Activated CD4-positive, alpha-beta T cell treated with anti-CD3 and anti-CD28 coated beads, Interleukin-2, amount 50 U/mL, for 24 hours (primary cell): ENCODE measurements around the gene TGFBR3.

Experiments used
- DNase-seq, 2 donors: peaks; one replicate each; pipeline ENCODE4 v3.0.0-alpha.2; 2020; ENCODE audit warnings: low read depth in 1 of 2, low spot score in 1 of 2

TGFBR3 gene

DNA sequence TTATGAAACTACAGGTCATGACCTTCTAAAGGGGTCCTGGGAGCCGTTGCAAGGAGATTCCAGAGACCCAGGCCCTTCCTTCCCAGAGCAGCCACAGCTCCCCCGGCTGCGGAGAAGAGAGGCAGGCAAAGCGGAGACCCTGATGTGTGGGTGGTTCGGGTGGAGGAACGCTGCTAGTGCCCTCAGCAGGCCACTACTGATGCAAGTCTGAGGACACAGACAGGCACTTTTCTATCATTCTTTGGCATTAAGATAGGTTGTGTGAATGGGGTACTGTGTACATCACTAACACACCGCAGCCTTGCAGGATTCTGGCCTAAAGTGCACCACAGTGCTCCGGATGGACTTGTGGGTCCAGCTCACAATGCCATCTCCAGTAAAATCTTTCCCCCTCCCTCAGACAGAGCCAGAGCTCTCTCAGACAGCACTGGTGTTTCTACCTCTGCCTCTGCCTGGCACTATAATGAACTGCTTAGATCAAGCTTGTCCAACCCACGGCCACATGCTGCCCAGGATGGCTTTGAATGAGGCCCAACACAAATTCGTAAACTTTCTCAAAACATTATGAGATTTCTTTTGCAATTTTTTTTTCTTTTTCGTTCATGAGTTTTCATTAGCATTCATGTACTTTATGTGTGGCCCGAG is 121.4 kb downstream of the TGFBR3 start:
- DNase-seq, result no peak

GRCh38 chr1:91763252-91763651 is 122.7 kb downstream of the TGFBR3 start:
- DNase-seq, result no peak

- DNase-seq, result no peak
These were observed 124.6 kb downstream of the TGFBR3 start for GRCh38 chr1:91761295-91761721.

GRCh38 chr1:91760512-91760911 is 125.4 kb downstream of the TGFBR3 start:
- no peak for DNase-seq

DNA sequence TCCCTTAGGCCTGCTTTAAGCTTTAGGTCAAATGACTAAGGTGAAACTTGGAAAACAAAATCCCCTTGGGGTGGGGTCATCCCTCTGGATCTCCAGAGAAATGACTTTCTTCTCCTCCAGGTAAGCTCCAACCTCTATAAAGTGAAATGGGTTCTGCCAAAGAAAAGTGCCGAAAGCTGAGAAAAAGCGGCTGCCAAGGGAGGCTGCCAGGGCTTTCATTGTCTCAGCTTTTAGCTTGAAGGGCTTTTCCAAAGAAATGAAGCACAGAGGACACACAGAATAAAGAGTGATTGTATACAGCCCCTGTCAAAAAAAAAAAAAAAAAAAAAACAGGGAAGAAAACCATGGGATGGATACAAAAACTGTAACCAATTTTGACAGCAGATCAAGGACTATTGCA is 126.9 kb downstream of the TGFBR3 start:
- DNase-seq, result no peak

DNA sequence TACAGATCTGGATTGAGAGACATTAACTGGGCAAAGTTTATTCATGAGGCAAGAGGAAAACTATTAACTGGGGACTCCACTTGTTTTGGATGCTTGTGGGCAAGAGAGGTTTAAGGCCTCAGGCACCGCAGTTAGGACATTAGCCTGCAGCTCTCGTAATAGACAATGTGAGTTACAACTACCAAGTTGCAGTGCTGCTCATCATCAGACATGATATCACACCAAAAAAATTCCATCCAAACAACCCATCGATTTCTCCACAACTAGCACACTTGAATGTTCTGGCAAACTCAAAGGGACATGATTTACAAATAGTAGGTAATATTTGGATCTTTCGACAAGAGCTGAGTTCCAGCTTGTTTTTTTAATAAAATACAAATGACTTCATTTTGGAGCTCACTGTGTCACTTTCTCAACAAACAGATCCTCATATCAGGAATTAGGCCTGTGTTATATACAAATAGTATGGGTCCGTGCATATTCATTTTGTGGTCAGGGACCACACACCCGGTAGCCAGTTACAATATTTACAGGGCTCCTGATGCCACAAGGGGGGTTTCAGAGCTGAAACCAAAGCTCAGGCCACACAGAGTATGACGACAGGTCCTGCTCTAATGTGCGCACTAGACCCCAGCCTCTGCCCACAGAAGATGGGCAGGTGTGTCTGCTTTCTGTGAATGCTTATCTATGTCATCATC is 128.0 kb downstream of the TGFBR3 start:
- no peak for DNase-seq

GRCh38 chr1:91755702-91756287 is 130.2 kb downstream of the TGFBR3 start:
- no peak for DNase-seq

DNA sequence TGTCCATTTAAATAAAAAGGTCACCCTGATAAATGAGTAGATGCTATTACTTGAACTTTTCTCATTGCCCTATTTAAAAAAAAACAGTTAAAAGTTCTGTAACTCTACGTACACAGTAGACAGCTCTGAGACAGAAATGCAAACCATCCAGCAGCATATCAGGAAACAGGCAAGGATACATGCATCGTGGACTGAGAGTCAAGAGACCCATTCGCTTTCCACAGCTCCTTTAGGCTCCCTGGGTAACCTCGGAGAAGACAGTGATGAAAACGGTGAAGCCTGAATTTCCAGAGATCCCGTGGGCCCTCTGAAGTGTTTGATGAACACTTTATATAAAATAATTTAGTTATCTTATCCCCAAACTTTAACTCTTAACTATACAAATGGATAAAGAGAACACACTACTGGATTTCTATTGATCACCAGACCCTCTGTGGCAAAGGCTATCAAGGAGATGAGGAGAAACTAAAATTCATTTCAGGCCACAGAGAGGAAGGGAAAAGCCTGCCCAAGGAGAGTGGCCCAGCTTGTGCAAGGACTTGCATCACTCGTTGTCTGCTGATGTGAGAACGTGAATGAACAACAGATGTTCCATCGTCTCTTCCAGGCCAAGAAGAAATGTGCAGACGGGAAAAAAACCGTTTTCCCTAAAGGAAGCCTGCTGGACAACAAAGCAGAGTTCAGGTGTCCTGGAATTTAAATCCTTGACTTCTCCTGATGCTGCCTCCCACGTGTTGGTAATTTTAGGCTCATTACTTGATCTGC is 131.0 kb downstream of the TGFBR3 start:
- DNase-seq, result no peak

DNA sequence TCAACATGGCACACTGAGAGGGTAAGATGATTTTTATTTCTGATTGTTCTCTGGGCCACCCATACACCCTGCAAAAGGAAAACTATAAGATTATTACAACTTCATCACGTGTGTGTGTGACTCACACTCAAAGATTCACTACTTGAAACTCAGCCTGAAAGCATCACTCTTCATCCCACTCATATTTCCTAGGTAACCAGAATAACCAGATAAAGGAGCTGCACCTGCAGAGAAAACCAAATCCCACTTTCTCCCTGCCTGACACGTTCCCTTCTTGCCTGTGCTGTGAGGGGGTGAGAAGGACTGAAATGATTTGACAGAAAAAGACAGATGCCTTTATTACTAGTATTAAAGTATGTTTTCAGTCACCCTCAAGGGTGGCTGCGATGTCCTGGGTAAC is 131.6 kb downstream of the TGFBR3 start:
- peak in 1 of 2 donors; percentile 65 for DNase-seq

- no peak for DNase-seq
These were observed 132.1 kb downstream of the TGFBR3 start for GRCh38 chr1:91753878-91754277.

DNA sequence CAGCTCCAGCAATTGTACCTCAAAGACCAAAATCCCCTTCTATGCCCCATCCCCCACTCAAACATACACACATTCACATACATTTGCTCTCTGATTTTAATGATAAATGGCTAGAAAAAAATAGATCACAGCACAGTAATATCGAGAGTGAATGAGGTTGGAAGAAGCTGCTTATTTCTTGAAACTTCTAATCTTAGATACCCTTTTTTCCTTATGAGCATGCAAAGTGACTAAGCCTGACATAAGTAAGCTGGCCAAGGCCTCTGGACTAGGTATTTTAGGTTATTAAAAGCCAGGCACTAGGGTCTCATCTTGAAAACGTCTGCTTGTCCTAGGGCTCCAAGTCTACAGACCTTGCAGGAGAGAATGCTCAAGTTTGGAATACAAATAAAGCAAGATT is 133.6 kb downstream of the TGFBR3 start:
- no peak for DNase-seq

GRCh38 chr1:91751275-91751674 is 134.7 kb downstream of the TGFBR3 start:
- no peak for DNase-seq

DNA sequence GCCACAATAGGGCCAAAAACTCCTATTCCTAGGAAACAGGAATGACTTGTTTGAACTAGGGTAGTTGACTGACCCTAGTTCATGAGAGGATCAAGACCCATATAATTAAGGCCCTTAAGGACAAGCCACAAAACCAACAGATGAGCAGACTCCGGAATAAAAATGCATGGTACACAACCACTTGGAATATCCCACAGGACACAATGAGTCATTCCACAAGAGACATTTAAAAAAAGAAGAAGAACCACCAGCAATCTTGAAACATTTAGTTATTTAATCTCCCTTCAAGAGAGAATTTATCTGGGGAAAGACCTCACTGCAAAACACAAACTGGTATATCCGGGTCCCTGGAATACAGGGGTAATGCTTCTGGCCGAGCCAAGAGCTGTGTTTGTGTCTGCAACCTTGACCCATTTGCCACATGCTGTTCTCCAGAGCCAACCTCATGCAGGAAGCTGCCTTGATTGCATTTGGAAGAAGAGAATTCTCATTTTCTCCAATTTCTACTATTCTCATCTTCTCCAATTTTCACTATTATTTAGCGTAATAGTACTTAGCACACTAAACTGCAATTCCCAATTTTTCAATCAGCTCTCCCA is 135.5 kb downstream of the TGFBR3 start:
- no peak for DNase-seq

DNA sequence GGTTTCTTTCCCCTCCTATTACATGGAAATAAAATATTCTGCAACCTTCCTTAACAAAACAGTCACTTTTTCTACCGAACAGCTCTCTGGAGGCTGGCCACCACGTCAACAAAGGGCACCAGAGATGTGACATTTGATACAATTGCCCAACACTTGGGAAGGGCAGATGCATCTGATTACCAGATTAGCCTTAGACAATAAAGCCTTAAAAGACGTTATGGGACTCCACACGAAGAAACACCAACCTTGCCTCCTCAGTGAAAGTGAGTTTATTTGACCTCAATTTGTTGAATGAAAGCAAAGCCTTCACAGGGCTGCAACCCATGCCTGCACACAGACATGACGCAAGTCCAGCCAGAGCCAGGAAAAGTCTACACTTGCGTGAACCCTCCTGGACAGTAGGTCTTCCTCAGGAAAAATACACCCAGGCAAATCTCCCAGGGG is 136.1 kb downstream of the TGFBR3 start:
- DNase-seq, result no peak

DNA sequence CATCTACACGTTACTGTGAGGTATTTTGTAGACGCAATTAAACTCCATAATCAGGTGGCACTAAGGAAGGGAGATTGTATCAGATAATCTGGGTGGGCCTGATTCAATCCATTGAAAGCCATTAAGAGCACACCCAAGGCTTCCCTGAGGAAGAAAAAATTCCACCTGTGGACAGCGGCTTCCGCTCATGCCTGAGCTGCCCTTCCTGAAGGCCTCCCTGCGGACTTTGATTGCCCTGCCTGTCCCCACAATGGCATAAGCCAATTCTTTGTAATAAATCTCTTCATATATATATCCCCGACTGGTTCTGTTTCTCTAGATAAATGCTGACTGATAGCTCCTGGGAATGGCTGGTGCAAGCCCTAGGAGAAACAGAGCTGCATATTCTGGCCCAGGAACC is 138.3 kb downstream of the TGFBR3 start:
- DNase-seq, result no peak

DNA sequence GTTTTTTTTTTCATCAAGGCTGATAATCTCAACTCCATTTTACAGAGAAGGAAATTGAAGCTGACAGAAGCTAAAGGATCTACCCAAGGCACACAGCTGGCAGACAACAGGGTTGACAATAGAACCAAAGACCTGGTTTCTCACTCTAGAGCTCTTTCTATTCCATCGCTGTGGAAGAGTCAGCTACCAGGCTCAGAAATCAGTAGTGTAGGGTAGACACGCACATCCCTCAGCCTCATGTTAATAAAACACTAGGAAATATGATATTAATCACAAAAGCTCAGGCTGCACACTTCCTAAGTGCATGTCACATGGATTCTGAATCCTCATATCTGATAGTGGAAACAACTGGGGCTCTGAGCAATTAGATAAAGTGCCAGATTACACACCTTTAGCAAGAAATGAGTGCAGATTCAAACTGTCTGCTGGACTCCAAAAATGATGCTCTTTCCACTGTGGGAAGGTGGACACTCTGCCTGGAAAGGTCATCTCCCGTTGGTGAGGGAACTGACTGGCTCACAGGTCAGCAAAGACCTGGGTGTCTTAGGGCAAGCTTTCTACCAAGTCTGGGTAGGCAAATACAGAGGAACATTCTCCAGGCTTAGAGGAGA is 139.1 kb downstream of the TGFBR3 start:
- no peak for DNase-seq

GRCh38 chr1:91745640-91746373 is 140.1 kb downstream of the TGFBR3 start:
- DNase-seq, result no peak

GRCh38 chr1:91744953-91745639 is 140.9 kb downstream of the TGFBR3 start:
- DNase-seq, result no peak

DNA sequence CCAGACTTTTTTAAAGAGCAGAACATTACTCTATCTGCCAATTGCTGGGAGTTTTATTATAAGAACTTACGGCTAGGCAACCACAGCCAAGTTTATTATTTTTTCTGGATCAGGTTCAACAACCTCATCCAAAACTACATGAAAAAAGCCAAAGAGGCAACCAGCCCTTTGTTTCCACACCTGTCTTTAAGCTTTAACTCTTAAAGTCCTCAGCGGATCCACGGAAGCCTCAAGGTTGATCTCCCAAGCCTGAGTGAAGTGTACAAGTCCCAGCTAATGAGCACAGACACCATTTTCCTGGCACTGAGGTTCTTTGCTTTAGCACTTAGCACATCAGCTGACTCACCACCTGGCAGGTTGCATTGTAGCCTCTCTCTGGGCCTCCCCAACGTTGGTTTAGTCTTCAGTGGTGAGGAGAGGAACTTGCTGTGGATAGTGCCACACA is 143.1 kb downstream of the TGFBR3 start:
- DNase-seq, result no peak

DNA sequence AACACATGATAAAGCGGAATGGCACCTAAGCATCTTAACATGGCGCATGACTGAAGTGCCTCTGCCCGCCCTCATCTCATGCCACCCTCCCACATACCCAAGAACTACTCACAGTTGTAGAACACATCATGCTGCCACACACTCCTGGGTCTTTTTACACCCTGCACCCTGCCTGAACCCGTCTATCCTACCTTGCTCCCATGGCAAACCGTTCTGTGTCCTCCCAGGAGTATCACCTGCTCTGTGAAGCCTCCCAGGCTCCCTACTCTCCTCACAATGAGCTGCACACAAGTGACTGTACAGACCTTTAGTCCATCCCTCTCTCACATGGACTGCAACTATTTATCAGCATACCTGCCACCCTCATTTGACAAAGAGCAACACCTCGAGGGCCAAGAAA is 144.0 kb downstream of the TGFBR3 start:
- no peak for DNase-seq
